Karpas-422 (cell line): ENCODE results near the gene RGL1. TPM values are rescaled to one million over a fixed set of nuclear protein-coding genes. Genes with fewer than 3 reads are reported as not detected.
"Not testable (repeated sequence)": the region's sequence is repeated elsewhere in the genome, so short reads cannot be mapped to it uniquely, and the experiment has no call there.

Experiments used
- DNase-seq: peaks from one replicate; pipeline ENCODE4 v3.0.0-alpha.2; 2015
- H2AFZ ChIP-seq: fragments of 200-600 bp; sonication (generic); 2 replicates; pipeline ENCODE4 v1.6.1; 2014; ENCODE audit warnings: antibody characterized with exemption, low read length, mixed read lengths
- H3K27ac ChIP-seq: fragments of 200-600 bp; sonication (generic); 2 replicates; pipeline ENCODE4 v1.5.1; 2014; ENCODE audit warnings: mild to moderate bottlenecking, low read length, moderate library complexity
- H3K27me3 ChIP-seq: fragments of 200-600 bp; sonication (generic); 2 replicates; pipeline ENCODE4 v1.6.1; 2014; ENCODE audit warnings: low read length, mixed read lengths
- H3K36me3 ChIP-seq: fragments of 200-600 bp; sonication (generic); 2 replicates; pipeline ENCODE4 v1.6.1; 2014; ENCODE audit warnings: low read length, mixed read lengths; ENCODE audit not compliant: insufficient read depth
- H3K4me1 ChIP-seq: fragments of 200-600 bp; sonication (generic); 2 replicates; pipeline ENCODE4 v1.6.1; 2014; ENCODE audit warnings: mild to moderate bottlenecking, low read length, mixed read lengths
- H3K4me2 ChIP-seq: fragments of 200-600 bp; sonication (generic); 2 replicates; pipeline ENCODE4 v1.6.1; 2014; ENCODE audit warnings: low read length, low read depth, mild to moderate bottlenecking; ENCODE audit not compliant: poor library complexity, severe bottlenecking
- H3K4me3 ChIP-seq: fragments of 200-600 bp; sonication (generic); 2 replicates; pipeline ENCODE4 v1.5.1; 2014; ENCODE audit warnings: mild to moderate bottlenecking, antibody characterized with exemption, low read length, mixed read lengths
- H3K79me2 ChIP-seq: fragments of 200-600 bp; sonication (generic); 2 replicates; pipeline ENCODE4 v1.6.1; 2014; ENCODE audit warnings: mild to moderate bottlenecking, low read length, mixed read lengths
- H3K9ac ChIP-seq: fragments of 200-600 bp; sonication (generic); 2 replicates; pipeline ENCODE4 v1.6.0; 2014; ENCODE audit warnings: low read length
- H3K9me2 ChIP-seq: fragments of 200-600 bp; sonication (generic), shearing (Covaris generic); replicated peaks from 2 replicates; pipeline ENCODE4 v1.6.0; 2014; ENCODE audit warnings: mild to moderate bottlenecking, low read length, moderate library complexity; ENCODE audit not compliant: insufficient read depth
- H3K9me3 ChIP-seq: fragments of 300-700, 200-600 bp; sonication (generic); 2 replicates; pipeline ENCODE4 v1.6.1; 2014; ENCODE audit warnings: low read length, mixed read lengths
- H4K20me1 ChIP-seq: fragments of 200-600 bp; sonication (generic); 2 replicates; pipeline ENCODE4 v1.6.1; 2014; ENCODE audit warnings: mild to moderate bottlenecking, antibody characterized with exemption, low read length, low read depth; ENCODE audit not compliant: insufficient read depth
- total RNA-seq: library from RNA; depleted of rRNA; stranded (reverse); fragments of >200 nt; shearing (Covaris generic); gene quantifications from 2 replicates; pipeline ENCODE4 v1.2.3, GENCODE V29; 2014; ENCODE audit warnings: low replicate concordance

The RGL1 gene
- total RNA-seq, 1 experiment from 2014 or later: 1.0 TPM

- Histone ChIP-seq H4K20me1 (no peaks in the 10 kb centered on the region), H3K27me3 (no peaks in the 10 kb centered on the region), H3K9me2 (no peaks in the 10 kb centered on the region), H3K4me2 (no peak overlapping the region), H3K27ac (no peak overlapping the region), H3K36me3 (no peaks in the 10 kb centered on the region), H3K4me3 (no peak overlapping the region), H3K4me1 (no peaks in the 10 kb centered on the region), H3K9ac (no peak overlapping the region), H3K79me2 (no peaks in the 10 kb centered on the region), H2AFZ (no peak overlapping the region), H3K9me3 (no peaks in the 10 kb centered on the region)
- no peak for DNase-seq
Measured at GRCh38 chr1:183780159-183780558, 24.8 kb upstream of the RGL1 start.

- no peak overlapping the region for H3K4me3 ChIP-seq
- H3K79me2 ChIP-seq: no peaks in the 10 kb centered on the region
- no peak overlapping the region for H3K9ac ChIP-seq
- H4K20me1 ChIP-seq: no peaks in the 10 kb centered on the region
- no peaks in the 10 kb centered on the region for H3K9me2 ChIP-seq
- no peaks in the 10 kb centered on the region for H3K4me1 ChIP-seq
- no peaks in the 10 kb centered on the region for H3K9me3 ChIP-seq
- H3K4me2 ChIP-seq: no peak overlapping the region
- no peak for DNase-seq
- H3K36me3 ChIP-seq: no peaks in the 10 kb centered on the region
- no peaks in the 10 kb centered on the region for H3K27me3 ChIP-seq
- H3K27ac ChIP-seq: no peak overlapping the region
- H2AFZ ChIP-seq: no peak overlapping the region
Measured at GRCh38 chr1:183780757-183781156, 24.2 kb upstream of the RGL1 start.

GRCh38 chr1:183783342-183783741 lies 21.6 kb upstream of the RGL1 start:
- no peak for DNase-seq
- H3K9ac ChIP-seq: no peak overlapping the region
- no peaks in the 10 kb centered on the region for H3K9me2 ChIP-seq
- no peaks in the 10 kb centered on the region for H3K36me3 ChIP-seq
- no peak overlapping the region for H2AFZ ChIP-seq
- H3K4me1 ChIP-seq: no peaks in the 10 kb centered on the region
- no peak overlapping the region for H3K27ac ChIP-seq
- H3K79me2 ChIP-seq: no peaks in the 10 kb centered on the region
- H3K27me3 ChIP-seq: no peaks in the 10 kb centered on the region
- H3K4me3 ChIP-seq: no peak overlapping the region
- H4K20me1 ChIP-seq: no peaks in the 10 kb centered on the region
- no peak overlapping the region for H3K4me2 ChIP-seq
- H3K9me3 ChIP-seq: no peaks in the 10 kb centered on the region

GRCh38 chr1:183783767-183784637 lies 20.9 kb upstream of the RGL1 start:
- Histone ChIP-seq H3K4me2 (no peak overlapping the region), H4K20me1 (no peaks in the 10 kb centered on the region)
- DNase-seq: no peak

GRCh38 chr1:183785921-183786320 lies 19.0 kb upstream of the RGL1 start:
- not testable (repeated sequence) for H3K9me2 ChIP-seq, H3K27me3 ChIP-seq, H3K36me3 ChIP-seq, H3K4me1 ChIP-seq, H3K4me2 ChIP-seq, H2AFZ ChIP-seq, H4K20me1 ChIP-seq, H3K9me3 ChIP-seq, H3K9ac ChIP-seq, H3K79me2 ChIP-seq, DNase-seq, H3K4me3 ChIP-seq, H3K27ac ChIP-seq

More at GRCh38 chr1:183783767-183784637, 20.9 kb upstream of the RGL1 start:
- Histone ChIP-seq H3K4me1 (no peaks in the 10 kb centered on the region), H2AFZ (no peak overlapping the region), H3K79me2 (no peaks in the 10 kb centered on the region), H3K9ac (no peak overlapping the region), H3K9me3 (no peaks in the 10 kb centered on the region), H3K36me3 (no peaks in the 10 kb centered on the region), H3K27me3 (no peaks in the 10 kb centered on the region), H3K4me3 (no peak overlapping the region), H3K27ac (no peak overlapping the region), H3K9me2 (no peaks in the 10 kb centered on the region)

GRCh38 chr1:183787704-183788103 lies 17.2 kb upstream of the RGL1 start:
- Histone ChIP-seq H3K4me2 (no peak overlapping the region), H3K4me3 (no peak overlapping the region), H3K4me1 (no peaks in the 10 kb centered on the region), H3K9ac (no peak overlapping the region), H3K9me2 (no peaks in the 10 kb centered on the region), H3K27me3 (no peaks in the 10 kb centered on the region), H3K79me2 (no peaks in the 10 kb centered on the region), H3K9me3 (no peaks in the 10 kb centered on the region), H2AFZ (no peak overlapping the region), H3K36me3 (no peaks in the 10 kb centered on the region), H4K20me1 (no peaks in the 10 kb centered on the region), H3K27ac (no peak overlapping the region)
- DNase-seq: no peak

- Histone ChIP-seq H3K36me3 (no peaks in the 10 kb centered on the region), H3K9ac (no peak overlapping the region), H4K20me1 (no peaks in the 10 kb centered on the region), H3K79me2 (no peaks in the 10 kb centered on the region), H3K4me1 (no peaks in the 10 kb centered on the region), H3K27me3 (no peaks in the 10 kb centered on the region), H3K27ac (no peak overlapping the region), H3K4me2 (no peak overlapping the region), H3K9me2 (no peaks in the 10 kb centered on the region), H3K4me3 (no peak overlapping the region), H2AFZ (no peak overlapping the region), H3K9me3 (no peaks in the 10 kb centered on the region)
- DNase-seq: no peak
Measured at GRCh38 chr1:183791319-183791718, 13.6 kb upstream of the RGL1 start.

- Histone ChIP-seq H3K4me3 (no peak overlapping the region), H4K20me1 (no peaks in the 10 kb centered on the region), H3K79me2 (no peaks in the 10 kb centered on the region), H2AFZ (no peak overlapping the region), H3K9me3 (no peaks in the 10 kb centered on the region), H3K36me3 (no peaks in the 10 kb centered on the region), H3K9me2 (no peaks in the 10 kb centered on the region), H3K4me2 (no peak overlapping the region), H3K27ac (no peak overlapping the region), H3K9ac (no peak overlapping the region), H3K4me1 (no peaks in the 10 kb centered on the region), H3K27me3 (no peaks in the 10 kb centered on the region)
- DNase-seq: no peak
Measured at GRCh38 chr1:183792300-183792699, 12.6 kb upstream of the RGL1 start.
